ENCODE measurements around the gene DNAI7.

DNA sequence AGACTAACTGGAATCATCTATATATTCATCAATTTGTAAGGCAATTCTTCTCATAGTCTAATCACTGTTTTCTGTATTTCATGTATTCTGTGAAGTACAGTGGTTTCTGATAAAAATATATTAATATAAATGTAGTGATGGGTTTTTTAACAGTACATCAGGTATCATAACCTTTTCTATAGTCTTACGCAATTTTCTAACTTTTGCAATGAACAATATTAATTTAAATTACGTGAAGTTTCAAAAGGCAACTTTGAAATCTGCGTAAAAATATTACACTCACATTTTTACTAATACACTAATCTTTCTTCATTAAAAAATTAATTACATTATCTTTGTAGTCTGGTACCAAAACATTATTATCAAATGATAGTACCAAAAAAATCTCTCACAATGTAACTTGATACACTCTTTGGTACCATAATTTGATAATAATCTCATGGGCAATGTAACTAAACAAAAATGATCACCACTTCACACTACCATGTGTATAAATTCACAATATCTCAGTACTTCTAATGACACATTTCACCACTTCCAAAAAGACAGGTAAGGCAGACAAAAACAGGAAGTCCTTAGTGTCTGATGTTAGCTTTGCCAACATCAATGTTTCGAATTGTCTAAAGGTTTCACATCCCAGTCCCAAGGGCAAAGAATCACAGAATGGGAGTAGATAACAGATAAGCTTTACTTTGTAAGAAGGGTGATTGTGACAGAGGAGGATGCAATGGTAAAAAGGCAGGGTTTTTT lies 8.7 kb downstream of the DNAI7 start:
- TF ChIP-seq, protein P1, sequence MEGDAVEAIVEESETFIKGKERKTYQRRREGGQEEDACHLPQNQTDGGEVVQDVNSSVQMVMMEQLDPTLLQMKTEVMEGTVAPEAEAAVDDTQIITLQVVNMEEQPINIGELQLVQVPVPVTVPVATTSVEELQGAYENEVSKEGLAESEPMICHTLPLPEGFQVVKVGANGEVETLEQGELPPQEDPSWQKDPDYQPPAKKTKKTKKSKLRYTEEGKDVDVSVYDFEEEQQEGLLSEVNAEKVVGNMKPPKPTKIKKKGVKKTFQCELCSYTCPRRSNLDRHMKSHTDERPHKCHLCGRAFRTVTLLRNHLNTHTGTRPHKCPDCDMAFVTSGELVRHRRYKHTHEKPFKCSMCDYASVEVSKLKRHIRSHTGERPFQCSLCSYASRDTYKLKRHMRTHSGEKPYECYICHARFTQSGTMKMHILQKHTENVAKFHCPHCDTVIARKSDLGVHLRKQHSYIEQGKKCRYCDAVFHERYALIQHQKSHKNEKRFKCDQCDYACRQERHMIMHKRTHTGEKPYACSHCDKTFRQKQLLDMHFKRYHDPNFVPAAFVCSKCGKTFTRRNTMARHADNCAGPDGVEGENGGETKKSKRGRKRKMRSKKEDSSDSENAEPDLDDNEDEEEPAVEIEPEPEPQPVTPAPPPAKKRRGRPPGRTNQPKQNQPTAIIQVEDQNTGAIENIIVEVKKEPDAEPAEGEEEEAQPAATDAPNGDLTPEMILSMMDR (IDR thresholded peaks at IDR 0.05; ENCODE audit: control extremely low read depth in 1 of 3, insufficient read depth in 1 of 3, low read depth in 1 of 3, low read length in 3 of 3), result no peak
- TF ChIP-seq POLR2A (IDR thresholded peaks at IDR 0.05; ENCODE audit: control extremely low read depth in 1 of 2, low read depth in 2 of 2, low read length in 2 of 2) (no peak), POLR2AphosphoS5 (IDR thresholded peaks at IDR 0.05; ENCODE audit: low read depth, low read length) (no peak), RAD21 (IDR thresholded peaks at IDR 0.05 in 1 of 2, conservative IDR thresholded peaks at IDR 0.05 in 1 of 2; ENCODE audit: low read depth in 2 of 2, low read length in 2 of 2) (no peak)
- TF ChIP-seq, protein P2, sequence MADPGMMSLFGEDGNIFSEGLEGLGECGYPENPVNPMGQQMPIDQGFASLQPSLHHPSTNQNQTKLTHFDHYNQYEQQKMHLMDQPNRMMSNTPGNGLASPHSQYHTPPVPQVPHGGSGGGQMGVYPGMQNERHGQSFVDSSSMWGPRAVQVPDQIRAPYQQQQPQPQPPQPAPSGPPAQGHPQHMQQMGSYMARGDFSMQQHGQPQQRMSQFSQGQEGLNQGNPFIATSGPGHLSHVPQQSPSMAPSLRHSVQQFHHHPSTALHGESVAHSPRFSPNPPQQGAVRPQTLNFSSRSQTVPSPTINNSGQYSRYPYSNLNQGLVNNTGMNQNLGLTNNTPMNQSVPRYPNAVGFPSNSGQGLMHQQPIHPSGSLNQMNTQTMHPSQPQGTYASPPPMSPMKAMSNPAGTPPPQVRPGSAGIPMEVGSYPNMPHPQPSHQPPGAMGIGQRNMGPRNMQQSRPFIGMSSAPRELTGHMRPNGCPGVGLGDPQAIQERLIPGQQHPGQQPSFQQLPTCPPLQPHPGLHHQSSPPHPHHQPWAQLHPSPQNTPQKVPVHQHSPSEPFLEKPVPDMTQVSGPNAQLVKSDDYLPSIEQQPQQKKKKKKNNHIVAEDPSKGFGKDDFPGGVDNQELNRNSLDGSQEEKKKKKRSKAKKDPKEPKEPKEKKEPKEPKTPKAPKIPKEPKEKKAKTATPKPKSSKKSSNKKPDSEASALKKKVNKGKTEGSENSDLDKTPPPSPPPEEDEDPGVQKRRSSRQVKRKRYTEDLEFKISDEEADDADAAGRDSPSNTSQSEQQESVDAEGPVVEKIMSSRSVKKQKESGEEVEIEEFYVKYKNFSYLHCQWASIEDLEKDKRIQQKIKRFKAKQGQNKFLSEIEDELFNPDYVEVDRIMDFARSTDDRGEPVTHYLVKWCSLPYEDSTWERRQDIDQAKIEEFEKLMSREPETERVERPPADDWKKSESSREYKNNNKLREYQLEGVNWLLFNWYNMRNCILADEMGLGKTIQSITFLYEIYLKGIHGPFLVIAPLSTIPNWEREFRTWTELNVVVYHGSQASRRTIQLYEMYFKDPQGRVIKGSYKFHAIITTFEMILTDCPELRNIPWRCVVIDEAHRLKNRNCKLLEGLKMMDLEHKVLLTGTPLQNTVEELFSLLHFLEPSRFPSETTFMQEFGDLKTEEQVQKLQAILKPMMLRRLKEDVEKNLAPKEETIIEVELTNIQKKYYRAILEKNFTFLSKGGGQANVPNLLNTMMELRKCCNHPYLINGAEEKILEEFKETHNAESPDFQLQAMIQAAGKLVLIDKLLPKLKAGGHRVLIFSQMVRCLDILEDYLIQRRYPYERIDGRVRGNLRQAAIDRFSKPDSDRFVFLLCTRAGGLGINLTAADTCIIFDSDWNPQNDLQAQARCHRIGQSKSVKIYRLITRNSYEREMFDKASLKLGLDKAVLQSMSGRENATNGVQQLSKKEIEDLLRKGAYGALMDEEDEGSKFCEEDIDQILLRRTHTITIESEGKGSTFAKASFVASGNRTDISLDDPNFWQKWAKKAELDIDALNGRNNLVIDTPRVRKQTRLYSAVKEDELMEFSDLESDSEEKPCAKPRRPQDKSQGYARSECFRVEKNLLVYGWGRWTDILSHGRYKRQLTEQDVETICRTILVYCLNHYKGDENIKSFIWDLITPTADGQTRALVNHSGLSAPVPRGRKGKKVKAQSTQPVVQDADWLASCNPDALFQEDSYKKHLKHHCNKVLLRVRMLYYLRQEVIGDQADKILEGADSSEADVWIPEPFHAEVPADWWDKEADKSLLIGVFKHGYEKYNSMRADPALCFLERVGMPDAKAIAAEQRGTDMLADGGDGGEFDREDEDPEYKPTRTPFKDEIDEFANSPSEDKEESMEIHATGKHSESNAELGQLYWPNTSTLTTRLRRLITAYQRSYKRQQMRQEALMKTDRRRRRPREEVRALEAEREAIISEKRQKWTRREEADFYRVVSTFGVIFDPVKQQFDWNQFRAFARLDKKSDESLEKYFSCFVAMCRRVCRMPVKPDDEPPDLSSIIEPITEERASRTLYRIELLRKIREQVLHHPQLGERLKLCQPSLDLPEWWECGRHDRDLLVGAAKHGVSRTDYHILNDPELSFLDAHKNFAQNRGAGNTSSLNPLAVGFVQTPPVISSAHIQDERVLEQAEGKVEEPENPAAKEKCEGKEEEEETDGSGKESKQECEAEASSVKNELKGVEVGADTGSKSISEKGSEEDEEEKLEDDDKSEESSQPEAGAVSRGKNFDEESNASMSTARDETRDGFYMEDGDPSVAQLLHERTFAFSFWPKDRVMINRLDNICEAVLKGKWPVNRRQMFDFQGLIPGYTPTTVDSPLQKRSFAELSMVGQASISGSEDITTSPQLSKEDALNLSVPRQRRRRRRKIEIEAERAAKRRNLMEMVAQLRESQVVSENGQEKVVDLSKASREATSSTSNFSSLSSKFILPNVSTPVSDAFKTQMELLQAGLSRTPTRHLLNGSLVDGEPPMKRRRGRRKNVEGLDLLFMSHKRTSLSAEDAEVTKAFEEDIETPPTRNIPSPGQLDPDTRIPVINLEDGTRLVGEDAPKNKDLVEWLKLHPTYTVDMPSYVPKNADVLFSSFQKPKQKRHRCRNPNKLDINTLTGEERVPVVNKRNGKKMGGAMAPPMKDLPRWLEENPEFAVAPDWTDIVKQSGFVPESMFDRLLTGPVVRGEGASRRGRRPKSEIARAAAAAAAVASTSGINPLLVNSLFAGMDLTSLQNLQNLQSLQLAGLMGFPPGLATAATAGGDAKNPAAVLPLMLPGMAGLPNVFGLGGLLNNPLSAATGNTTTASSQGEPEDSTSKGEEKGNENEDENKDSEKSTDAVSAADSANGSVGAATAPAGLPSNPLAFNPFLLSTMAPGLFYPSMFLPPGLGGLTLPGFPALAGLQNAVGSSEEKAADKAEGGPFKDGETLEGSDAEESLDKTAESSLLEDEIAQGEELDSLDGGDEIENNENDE (IDR thresholded peaks at IDR 0.05; ENCODE audit: insufficient replicate concordance, low read length), result no peak
